A549 (cell line): ENCODE results near the gene THBS2. TPM values are rescaled to one million over a fixed set of nuclear protein-coding genes. Genes with fewer than 3 reads are reported as not detected.
A peak's percentile ranks its signal among the peaks of the same experiment; 100 is the strongest.

Source experiments
- ATAC-seq, 2 experiments: fragments of 200-7000 bp in 1 of 2; fragments of >200 bp in 1 of 2; cut with Nextera tagmentation in 1 of 2; cut with Tn5 transposase in 1 of 2; 3 replicates each; pipeline versions ENCODE4 v1.8.0 to v1.9.1; 2018 to 2020; ENCODE audit warnings: mild to moderate bottlenecking in 1 of 2, moderate library complexity in 1 of 2
- CTCF ChIA-PET: fragments of 300-600 bp; sonication (Branson Sonifier 250); formaldehyde crosslinking; extraction: SDS; loops from one replicate; lab custom pipeline; 2021; ENCODE audit warnings: antibody characterized with exemption, inconsistent platforms; lab: Yijun Ruan, JAX
- POLR2A ChIA-PET: fragments of 350-600 bp; formaldehyde crosslinking; extraction: SDS; loops from one replicate; lab custom pipeline; 2021; ENCODE audit warnings: antibody characterized with exemption, inconsistent platforms; lab: Yijun Ruan, JAX
- DNase-seq, 2 experiments: peaks; one replicate each; pipeline versions ENCODE4 v3.0.0 to v3.0.0-alpha.2; 2011 to 2016; ENCODE audit warnings: low read depth in 1 of 2, low spot score in 1 of 2
- FAIRE-seq: peaks from 2 replicates; lab custom pipeline; 2011; peaks lifted over from hg19 to GRCh38; lab: Jason Lieb, UNC
- H3K27ac ChIP-seq, 2 experiments: fragments of >200 bp; sonication (Bioruptor Twin); formaldehyde crosslinking; 3 replicates each; pipeline ENCODE4 v1.5.1; 2016 to 2017
- H3K4me1 ChIP-seq: fragments of >200 bp; sonication (Bioruptor Twin); formaldehyde crosslinking; 3 replicates; pipeline ENCODE4 v1.6.1; 2016
- H3K4me2 ChIP-seq: fragments of >200 bp; sonication (Bioruptor Twin); formaldehyde crosslinking; 3 replicates; pipeline ENCODE4 v1.6.1; 2016
- H3K4me3 ChIP-seq: fragments of >200 bp; sonication (Bioruptor Twin); formaldehyde crosslinking; 3 replicates; pipeline ENCODE4 v1.5.1; 2016
- H3K9me3 ChIP-seq: fragments of >200 bp; sonication (Bioruptor Twin); formaldehyde crosslinking; 3 replicates; pipeline ENCODE4 v1.6.1; 2016
- CBX2 ChIP-seq: fragments of 200-600 bp; sonication (generic); IDR thresholded peaks from 2 replicates; pipeline ENCODE4 v1.6.1; 2016; ENCODE audit warnings: low read depth, mild to moderate bottlenecking, borderline replicate concordance
- CHD4 ChIP-seq: fragments of 200-600 bp; sonication (generic); IDR thresholded peaks from 2 replicates; pipeline ENCODE4 v1.6.1; 2016; ENCODE audit warnings: antibody characterized with exemption, mild to moderate bottlenecking, borderline replicate concordance
- EHMT2 ChIP-seq: fragments of 200-600 bp; sonication (generic); IDR thresholded peaks from 2 replicates; pipeline ENCODE4 v1.6.1; 2016; ENCODE audit warnings: antibody characterized with exemption, low read depth, mild to moderate bottlenecking, moderate library complexity
- FOSB ChIP-seq: fragments of 250-450 bp; sonication (Bioruptor Pico); IDR thresholded peaks from 2 replicates; pipeline ENCODE4 v1.5.0; 2020; ENCODE audit warnings: mild to moderate bottlenecking, moderate library complexity
- FOSL2 ChIP-seq, 2 experiments: fragments of 450-650 bp in 1 of 2; fragments of >200 bp in 1 of 2; sonication (Bioruptor Twin) in 1 of 2; formaldehyde crosslinking; IDR thresholded peaks; 2 replicates each; pipeline versions ENCODE4 v1.5.0 to v1.6.1; 2016 to 2020; ENCODE audit warnings: mild to moderate bottlenecking in 1 of 2, moderate library complexity in 1 of 2
- HDAC2 ChIP-seq: fragments of 200-600 bp; sonication (generic); IDR thresholded peaks from 2 replicates; pipeline ENCODE4 v1.6.1; 2016
- HEYL ChIP-seq: fragments of 250-450 bp; sonication (Bioruptor Pico); IDR thresholded peaks from 2 replicates; pipeline ENCODE4 v1.8.0; 2021; ENCODE audit warnings: mild to moderate bottlenecking, moderate library complexity
- HOXB5 ChIP-seq: fragments of 250-450 bp; sonication (Bioruptor Pico); IDR thresholded peaks from 2 replicates; pipeline ENCODE4 v1.5.0; 2020; ENCODE audit warnings: mild to moderate bottlenecking, moderate library complexity
- JUNB ChIP-seq: fragments of >200 bp; sonication (Bioruptor Twin); formaldehyde crosslinking; IDR thresholded peaks from 2 replicates; pipeline ENCODE4 v1.6.1; 2016
- KDM1A ChIP-seq: fragments of 200-600 bp; sonication (generic); IDR thresholded peaks from 2 replicates; pipeline ENCODE4 v1.6.1; 2016; ENCODE audit warnings: low read depth, mild to moderate bottlenecking
- POLR2AphosphoS2 ChIP-seq: conservative IDR thresholded peaks from 2 replicates; pipeline ENCODE4 v1.6.1; 2012; ENCODE audit warnings: low read length, improper control_type of control experiment, inconsistent platforms
- RARB ChIP-seq: fragments of 250-450 bp; sonication (Bioruptor Pico); IDR thresholded peaks from 2 replicates; pipeline ENCODE4 v1.8.0; 2021; ENCODE audit warnings: mild to moderate bottlenecking, moderate library complexity
- TFCP2L1 ChIP-seq: fragments of 250-450 bp; sonication (Bioruptor Pico); IDR thresholded peaks from 2 replicates; pipeline ENCODE4 v1.5.0; 2021; ENCODE audit warnings: mild to moderate bottlenecking
- ZC3H11A ChIP-seq: fragments of 450-650 bp; IDR thresholded peaks from 2 replicates; pipeline ENCODE4 v1.6.1; 2014; ENCODE audit warnings: antibody characterized with exemption, mild to moderate bottlenecking
- ZSCAN20 ChIP-seq: fragments of 250-450 bp; sonication (Bioruptor Pico); IDR thresholded peaks from 2 replicates; pipeline ENCODE4 v1.8.0; 2022; ENCODE audit warnings: mild to moderate bottlenecking, moderate library complexity
- WGBS: methylation state at CpG from one replicate; pipeline ENCODE4 v1.1.6; 2017; ENCODE audit errors: missing lambda C conversion rate; 5-methylcytosine and 5-hydroxymethylcytosine counted together
- polyA plus RNA-seq, 4 experiments: library from polyadenylated mRNA; depleted of rRNA in 3 of 4; stranded (reverse); fragments of >200 nt; fragmentation: RNase III in 1 of 4; extraction: RNeasy Plus Mini Kit Qiagen cat#74134 plus additional on column Dnase treatment in 1 of 4; gene quantifications; 2 replicates in 3 of 4; 3 replicates in 1 of 4; pipeline ENCODE4 v1.2.3, GENCODE V29; 2011 to 2017
- TF ChIP-seq, protein P1 (sequence below): fragments of 450-650 bp; IDR thresholded peaks from 2 replicates; pipeline ENCODE4 v1.6.1; 2014; ENCODE audit warnings: antibody characterized with exemption
- TF ChIP-seq, protein P2 (sequence below): fragments of 200-600 bp; sonication (generic); IDR thresholded peaks from 2 replicates; pipeline ENCODE4 v1.6.1; 2016; ENCODE audit warnings: antibody characterized with exemption, mild to moderate bottlenecking, moderate library complexity
- TF ChIP-seq, protein P3 (sequence below): fragments of 250-450 bp; sonication (Bioruptor Pico); IDR thresholded peaks from 2 replicates; pipeline ENCODE4 v1.5.0; 2020; ENCODE audit warnings: low read depth, mild to moderate bottlenecking, moderate library complexity
- TF ChIP-seq, protein P4 (sequence below): fragments of >200 bp; sonication (Bioruptor Twin); formaldehyde crosslinking; IDR thresholded peaks from 3 replicates; pipeline ENCODE4 v1.6.1; 2016

The THBS2 gene
- polyA plus RNA-seq, 2 of the 4 experiments (the other 2 are of a cell fraction): 0.01 to 0.06 TPM

DNA sequence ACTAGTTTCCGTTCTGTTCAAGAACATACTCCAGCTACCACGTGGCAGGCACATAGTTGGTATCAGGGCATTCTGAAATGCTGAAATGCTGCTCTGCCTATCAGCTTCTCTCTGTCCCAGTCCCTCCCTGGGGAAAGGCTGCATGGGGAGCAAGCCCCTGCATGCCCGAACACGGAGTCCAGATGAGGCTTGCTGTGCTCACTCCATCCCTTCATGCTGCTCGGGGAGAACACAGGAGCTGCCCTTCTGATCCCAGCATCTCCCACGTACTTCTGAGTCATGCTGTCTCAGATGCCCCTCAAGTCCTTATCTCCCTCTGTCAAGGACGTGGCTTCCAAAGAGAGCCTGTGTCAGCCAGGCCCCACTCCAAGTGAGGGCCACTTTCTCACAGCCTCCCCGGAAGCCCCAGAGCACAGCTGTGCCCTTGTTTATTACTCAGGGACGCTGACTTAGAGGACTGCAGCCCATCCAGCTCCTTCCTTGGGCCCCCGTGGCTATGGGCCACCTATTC is 29.4 kb downstream of the THBS2 start:
- no peak overlapping the region for H3K4me2 ChIP-seq
- no peak for ATAC-seq
- 45% methylated on average over 10 of the region's 10 CpGs for WGBS
- H3K27ac ChIP-seq: peak overlapping the region in 1 of 2 experiments; percentile 49; a peak in 1 of 6 replicates
- no peak for TF ChIP-seq KDM1A
- no peak for TF ChIP-seq HOXB5 (CRISPR knock-in tag)
- TF ChIP-seq HDAC2: no peak
- TF ChIP-seq, all 56 proteins: peak for 0
- FAIRE-seq (no peak), DNase-seq (no peak)
- POLR2A ChIA-PET: no interaction called here
- Histone ChIP-seq H3K4me1 (no peaks in the 10 kb centered on the region), H3K4me3 (no peak overlapping the region), H3K9me3 (no peaks in the 10 kb centered on the region; the same call in 2 of the 3 replicates)
- CTCF ChIA-PET: no interaction called here

DNA sequence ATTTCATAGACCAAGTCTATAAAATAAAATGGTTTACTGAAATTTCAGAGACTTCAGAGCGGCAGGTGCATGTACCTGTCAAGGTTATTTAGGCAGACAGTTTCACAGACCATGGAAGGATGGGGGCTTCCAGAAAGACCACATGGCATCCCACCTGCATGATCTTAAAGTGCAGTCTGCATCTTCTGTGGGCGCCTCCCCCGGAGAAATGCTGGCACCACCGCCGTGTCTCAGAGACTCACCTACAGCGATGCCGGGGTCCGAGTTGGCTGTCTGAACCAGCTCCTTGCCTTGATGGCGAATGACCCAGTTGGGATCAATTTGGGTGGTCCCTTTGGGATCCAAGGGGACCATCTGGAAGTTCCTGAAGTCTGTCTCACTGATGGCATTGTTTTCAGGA is 30.6 kb downstream of the THBS2 start:
- CTCF ChIA-PET: interaction anchor here (0.6 kb wide), 1 partner anchor 12 kb away, joined by 3 read pairs; no protein-coding TSS in a partner anchor
- Histone ChIP-seq H3K4me1 (no peaks in the 10 kb centered on the region), H3K27ac (no peak overlapping the region), H3K9me3 (no peaks in the 10 kb centered on the region; the same call in 2 of the 3 replicates), H3K4me2 (no peak overlapping the region), H3K4me3 (no peak overlapping the region)
- POLR2A ChIA-PET: no interaction called here
- FAIRE-seq (no peak), DNase-seq (no peak), ATAC-seq (no peak)
- no peak for TF ChIP-seq CBX2
- TF ChIP-seq EHMT2: no peak
- no peak for TF ChIP-seq HDAC2
- no peak for TF ChIP-seq CHD4
- no peak for TF ChIP-seq ZSCAN20 (CRISPR knock-in tag)
- no peak for TF ChIP-seq FOSB (CRISPR knock-in tag)
- TF ChIP-seq HEYL (CRISPR knock-in tag): no peak
- TF ChIP-seq, protein P1, sequence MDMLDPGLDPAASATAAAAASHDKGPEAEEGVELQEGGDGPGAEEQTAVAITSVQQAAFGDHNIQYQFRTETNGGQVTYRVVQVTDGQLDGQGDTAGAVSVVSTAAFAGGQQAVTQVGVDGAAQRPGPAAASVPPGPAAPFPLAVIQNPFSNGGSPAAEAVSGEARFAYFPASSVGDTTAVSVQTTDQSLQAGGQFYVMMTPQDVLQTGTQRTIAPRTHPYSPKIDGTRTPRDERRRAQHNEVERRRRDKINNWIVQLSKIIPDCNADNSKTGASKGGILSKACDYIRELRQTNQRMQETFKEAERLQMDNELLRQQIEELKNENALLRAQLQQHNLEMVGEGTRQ: no peak
- TF ChIP-seq, protein P2, sequence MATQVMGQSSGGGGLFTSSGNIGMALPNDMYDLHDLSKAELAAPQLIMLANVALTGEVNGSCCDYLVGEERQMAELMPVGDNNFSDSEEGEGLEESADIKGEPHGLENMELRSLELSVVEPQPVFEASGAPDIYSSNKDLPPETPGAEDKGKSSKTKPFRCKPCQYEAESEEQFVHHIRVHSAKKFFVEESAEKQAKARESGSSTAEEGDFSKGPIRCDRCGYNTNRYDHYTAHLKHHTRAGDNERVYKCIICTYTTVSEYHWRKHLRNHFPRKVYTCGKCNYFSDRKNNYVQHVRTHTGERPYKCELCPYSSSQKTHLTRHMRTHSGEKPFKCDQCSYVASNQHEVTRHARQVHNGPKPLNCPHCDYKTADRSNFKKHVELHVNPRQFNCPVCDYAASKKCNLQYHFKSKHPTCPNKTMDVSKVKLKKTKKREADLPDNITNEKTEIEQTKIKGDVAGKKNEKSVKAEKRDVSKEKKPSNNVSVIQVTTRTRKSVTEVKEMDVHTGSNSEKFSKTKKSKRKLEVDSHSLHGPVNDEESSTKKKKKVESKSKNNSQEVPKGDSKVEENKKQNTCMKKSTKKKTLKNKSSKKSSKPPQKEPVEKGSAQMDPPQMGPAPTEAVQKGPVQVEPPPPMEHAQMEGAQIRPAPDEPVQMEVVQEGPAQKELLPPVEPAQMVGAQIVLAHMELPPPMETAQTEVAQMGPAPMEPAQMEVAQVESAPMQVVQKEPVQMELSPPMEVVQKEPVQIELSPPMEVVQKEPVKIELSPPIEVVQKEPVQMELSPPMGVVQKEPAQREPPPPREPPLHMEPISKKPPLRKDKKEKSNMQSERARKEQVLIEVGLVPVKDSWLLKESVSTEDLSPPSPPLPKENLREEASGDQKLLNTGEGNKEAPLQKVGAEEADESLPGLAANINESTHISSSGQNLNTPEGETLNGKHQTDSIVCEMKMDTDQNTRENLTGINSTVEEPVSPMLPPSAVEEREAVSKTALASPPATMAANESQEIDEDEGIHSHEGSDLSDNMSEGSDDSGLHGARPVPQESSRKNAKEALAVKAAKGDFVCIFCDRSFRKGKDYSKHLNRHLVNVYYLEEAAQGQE: no peak
- TF ChIP-seq, protein P3, sequence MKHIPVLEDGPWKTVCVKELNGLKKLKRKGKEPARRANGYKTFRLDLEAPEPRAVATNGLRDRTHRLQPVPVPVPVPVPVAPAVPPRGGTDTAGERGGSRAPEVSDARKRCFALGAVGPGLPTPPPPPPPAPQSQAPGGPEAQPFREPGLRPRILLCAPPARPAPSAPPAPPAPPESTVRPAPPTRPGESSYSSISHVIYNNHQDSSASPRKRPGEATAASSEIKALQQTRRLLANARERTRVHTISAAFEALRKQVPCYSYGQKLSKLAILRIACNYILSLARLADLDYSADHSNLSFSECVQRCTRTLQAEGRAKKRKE (CRISPR knock-in tag): no peak
- no peak for TF ChIP-seq RARB
- no peak for TF ChIP-seq FOSL2 (IDR thresholded peaks at IDR 0.05)
- no peak for TF ChIP-seq FOSL2 (CRISPR knock-in tag; IDR thresholded peaks at IDR 0.05)
- TF ChIP-seq HOXB5 (CRISPR knock-in tag): no peak
- 35% methylated on average over 5 of the region's 9 CpGs for WGBS

DNA sequence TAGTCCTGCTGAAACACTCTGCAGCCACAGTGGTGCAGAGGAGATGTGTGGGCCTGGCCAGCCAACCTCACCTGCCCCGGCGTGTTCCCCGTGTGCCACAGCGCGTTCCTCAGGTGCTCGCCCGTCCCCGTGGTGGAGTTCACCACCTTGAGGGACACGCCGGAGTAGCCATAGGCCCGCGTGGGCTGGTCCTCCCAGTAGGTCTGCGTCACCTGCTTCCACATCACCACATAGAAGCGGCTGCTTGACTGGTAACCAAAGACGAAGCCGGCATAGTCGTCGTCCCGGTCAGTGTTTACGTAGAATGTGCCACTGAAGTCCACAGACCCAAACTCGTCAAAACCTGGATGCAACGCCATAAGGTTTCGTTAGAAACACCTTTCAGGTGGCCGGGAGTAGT is 31.5 kb downstream of the THBS2 start:
- Histone ChIP-seq H3K27ac (no peak overlapping the region), H3K4me3 (no peak overlapping the region), H3K4me2 (no peak overlapping the region), H3K9me3 (no peaks in the 10 kb centered on the region; the same call in 2 of the 3 replicates), H3K4me1 (no peaks in the 10 kb centered on the region)
- no peak for ATAC-seq
- CTCF ChIA-PET: no interaction called here
- no peak for DNase-seq
- POLR2A ChIA-PET: no interaction called here
- 84% methylated on average over 22 of the region's 24 CpGs for WGBS
- TF ChIP-seq, protein P4, sequence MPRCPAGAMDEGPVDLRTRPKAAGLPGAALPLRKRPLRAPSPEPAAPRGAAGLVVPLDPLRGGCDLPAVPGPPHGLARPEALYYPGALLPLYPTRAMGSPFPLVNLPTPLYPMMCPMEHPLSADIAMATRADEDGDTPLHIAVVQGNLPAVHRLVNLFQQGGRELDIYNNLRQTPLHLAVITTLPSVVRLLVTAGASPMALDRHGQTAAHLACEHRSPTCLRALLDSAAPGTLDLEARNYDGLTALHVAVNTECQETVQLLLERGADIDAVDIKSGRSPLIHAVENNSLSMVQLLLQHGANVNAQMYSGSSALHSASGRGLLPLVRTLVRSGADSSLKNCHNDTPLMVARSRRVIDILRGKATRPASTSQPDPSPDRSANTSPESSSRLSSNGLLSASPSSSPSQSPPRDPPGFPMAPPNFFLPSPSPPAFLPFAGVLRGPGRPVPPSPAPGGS: no peak
- TF ChIP-seq JUNB (no peak), HDAC2 (no peak), TFCP2L1 (CRISPR knock-in tag) (no peak), HEYL (CRISPR knock-in tag) (no peak), ZC3H11A (no peak), FOSL2 (IDR thresholded peaks at IDR 0.05) (no peak), FOSL2 (CRISPR knock-in tag; IDR thresholded peaks at IDR 0.05) (no peak), EHMT2 (no peak), POLR2AphosphoS2 (no peak)
- FAIRE-seq: no peak
